LNCaP clone FGC (cell line): ENCODE data around the gene PTPRD.

Experiments used
- DNase-seq: peaks from one replicate; pipeline ENCODE4 v3.0.0-alpha.2; 2011; ENCODE audit warnings: low read depth
- H3K4me3 ChIP-seq: 2 replicates; pipeline ENCODE4 v1.5.1; 2011; ENCODE audit warnings: mild to moderate bottlenecking, low read depth, low read length, control low read depth
- TF ChIP-seq, protein P1 (sequence below): IDR thresholded peaks from 2 replicates; pipeline ENCODE4 v1.5.1; 2012; ENCODE audit warnings: mild to moderate bottlenecking; ENCODE audit not compliant: control insufficient read depth, insufficient read depth; ENCODE audit errors: extremely low read depth

Gene PTPRD

DNA sequence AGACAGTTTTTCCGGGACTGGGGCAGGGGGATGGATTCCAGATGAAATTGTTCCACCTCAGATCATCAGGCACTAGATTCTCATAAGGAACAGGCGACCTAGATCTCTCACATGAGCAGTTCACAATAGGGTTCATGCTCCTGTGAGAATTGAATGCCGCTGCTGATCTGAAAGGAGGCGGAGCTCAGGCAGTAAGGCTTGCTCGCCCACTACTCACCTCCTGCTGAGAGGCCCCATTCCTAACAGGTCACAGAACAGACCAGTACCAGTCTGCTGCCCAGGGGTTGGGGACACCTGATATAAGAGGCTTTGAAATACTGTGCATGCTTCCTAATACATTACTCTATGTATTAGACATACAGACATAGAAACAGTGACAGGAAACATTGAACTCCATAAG lies 41.1 kb downstream of the PTPRD start:
- DNase-seq, result no peak
- H3K4me3 ChIP-seq, result no peak overlapping the region
- TF ChIP-seq, protein P1, sequence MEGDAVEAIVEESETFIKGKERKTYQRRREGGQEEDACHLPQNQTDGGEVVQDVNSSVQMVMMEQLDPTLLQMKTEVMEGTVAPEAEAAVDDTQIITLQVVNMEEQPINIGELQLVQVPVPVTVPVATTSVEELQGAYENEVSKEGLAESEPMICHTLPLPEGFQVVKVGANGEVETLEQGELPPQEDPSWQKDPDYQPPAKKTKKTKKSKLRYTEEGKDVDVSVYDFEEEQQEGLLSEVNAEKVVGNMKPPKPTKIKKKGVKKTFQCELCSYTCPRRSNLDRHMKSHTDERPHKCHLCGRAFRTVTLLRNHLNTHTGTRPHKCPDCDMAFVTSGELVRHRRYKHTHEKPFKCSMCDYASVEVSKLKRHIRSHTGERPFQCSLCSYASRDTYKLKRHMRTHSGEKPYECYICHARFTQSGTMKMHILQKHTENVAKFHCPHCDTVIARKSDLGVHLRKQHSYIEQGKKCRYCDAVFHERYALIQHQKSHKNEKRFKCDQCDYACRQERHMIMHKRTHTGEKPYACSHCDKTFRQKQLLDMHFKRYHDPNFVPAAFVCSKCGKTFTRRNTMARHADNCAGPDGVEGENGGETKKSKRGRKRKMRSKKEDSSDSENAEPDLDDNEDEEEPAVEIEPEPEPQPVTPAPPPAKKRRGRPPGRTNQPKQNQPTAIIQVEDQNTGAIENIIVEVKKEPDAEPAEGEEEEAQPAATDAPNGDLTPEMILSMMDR, result no peak

DNA sequence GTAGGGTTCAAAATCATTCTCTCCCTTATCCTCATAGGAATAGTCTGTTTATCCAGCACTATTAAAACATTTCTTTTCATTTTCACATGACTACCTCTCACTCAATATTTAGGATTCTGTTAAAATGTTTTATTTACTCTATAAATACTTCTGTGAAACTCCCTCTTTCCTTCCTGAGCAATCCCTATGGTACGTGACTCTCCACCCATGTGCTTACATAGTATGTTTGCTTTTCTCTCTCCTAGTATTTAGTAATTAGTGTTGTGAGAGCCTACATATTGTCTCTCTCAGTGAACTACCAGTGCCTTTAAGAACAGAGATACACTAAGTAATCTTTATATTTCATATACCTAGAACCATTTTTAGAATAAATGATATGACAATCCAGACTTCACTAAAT lies 46.0 kb downstream of the PTPRD start:
- TF ChIP-seq, protein P1, result no peak
- no peak for DNase-seq
- no peak overlapping the region for H3K4me3 ChIP-seq

DNA sequence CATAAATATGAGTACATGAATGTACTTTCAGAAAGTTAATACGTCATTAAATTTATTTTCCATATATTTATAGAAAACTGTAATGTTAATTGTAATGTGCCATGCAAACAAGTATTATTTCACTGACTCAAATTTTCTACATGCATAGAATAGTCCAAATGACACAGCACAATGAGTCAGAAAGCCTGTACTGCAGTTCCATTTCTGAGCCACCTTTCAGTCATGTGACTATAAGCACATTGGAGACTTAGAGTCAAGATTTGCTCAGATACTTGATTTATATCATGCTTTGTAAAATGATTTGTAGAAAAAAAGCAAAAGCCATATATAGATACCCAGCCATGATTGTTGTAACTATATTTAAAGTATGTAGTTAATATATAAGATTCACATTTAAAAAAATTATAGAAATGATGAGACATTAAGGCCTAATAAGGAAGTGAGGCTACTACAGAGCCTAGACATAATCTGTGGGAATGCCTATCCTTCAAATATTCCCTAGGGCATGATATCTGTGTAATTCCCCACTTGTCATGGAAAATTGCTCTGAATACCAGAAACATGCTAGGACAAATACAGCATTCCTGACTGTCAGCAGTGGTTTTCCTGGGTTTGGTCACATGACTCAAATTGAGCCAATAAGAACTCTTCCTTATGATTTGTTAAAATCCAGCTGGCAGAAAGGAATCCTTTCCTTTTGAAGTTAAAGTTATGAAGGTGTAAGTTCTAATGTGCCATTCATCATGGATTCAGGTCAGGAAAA lies 50.0 kb downstream of the PTPRD start:
- no peak for DNase-seq
- TF ChIP-seq, protein P1, result no peak

DNA sequence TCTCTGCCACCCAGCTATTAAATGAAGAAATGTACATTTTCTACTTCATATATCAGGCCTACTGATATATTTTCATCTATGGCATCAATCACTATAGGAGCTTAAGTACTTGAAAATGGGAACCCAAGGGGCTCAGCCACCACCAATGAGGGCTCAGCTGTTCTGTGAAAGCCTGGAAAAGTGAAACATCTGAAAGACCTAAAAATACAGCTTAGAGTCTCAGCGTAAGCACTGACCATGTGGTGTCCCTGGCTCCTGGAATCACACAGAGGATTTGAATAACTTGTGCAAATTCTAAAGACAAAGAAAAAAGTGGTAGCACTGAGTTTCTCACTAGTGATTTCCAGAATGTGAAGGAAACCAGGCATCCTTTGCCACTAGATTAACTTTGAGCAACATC lies 64.5 kb downstream of the PTPRD start:
- no peak for DNase-seq
- TF ChIP-seq, protein P1, result no peak
- no peak overlapping the region for H3K4me3 ChIP-seq

More for the DNA sequence above, 50.0 kb downstream of the PTPRD start:
- H3K4me3 ChIP-seq, result no peak overlapping the region

DNA sequence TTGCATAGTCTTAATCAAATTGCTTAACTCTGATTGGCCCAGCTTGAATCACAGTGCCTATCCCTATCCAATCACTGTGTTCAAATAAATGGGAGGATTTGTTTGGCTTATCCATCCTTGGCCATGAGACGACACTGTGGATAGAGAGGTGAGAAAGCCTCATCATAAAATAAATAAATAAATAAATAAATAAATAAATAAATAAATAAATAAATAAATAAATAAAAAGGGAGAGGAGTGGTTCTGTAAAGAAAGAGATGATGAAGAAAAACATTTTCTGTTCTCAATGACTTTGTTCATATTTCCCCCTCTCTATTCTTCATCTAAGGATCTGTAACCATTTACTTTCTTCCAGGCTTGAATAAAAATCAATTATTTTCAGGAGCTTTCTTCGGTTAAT lies 74.7 kb downstream of the PTPRD start:
- TF ChIP-seq, protein P1, result no peak

DNA sequence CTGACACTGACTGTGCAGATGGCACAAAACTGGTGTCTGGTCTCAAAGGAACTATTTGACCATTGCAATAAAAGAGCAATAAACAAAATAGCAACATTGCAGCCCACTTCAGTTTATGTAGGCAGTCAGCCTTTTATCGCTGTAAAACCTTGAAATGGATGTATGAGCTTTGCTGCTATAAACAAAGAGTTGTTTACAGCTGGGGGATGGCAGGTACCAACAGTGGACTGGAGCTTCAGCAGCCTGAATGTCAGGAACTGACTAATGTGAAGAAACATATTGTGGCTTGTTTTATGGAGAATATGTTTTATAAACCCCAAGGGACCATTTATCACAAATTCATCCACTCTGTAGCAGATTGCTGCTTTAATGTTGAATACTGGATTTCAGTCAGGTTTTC lies 78.0 kb downstream of the PTPRD start:
- H3K4me3 ChIP-seq, result no peak overlapping the region
- TF ChIP-seq, protein P1, result no peak
- DNase-seq, result no peak

More for the DNA sequence above, 74.7 kb downstream of the PTPRD start:
- H3K4me3 ChIP-seq, result no peak overlapping the region
- no peak for DNase-seq

DNA sequence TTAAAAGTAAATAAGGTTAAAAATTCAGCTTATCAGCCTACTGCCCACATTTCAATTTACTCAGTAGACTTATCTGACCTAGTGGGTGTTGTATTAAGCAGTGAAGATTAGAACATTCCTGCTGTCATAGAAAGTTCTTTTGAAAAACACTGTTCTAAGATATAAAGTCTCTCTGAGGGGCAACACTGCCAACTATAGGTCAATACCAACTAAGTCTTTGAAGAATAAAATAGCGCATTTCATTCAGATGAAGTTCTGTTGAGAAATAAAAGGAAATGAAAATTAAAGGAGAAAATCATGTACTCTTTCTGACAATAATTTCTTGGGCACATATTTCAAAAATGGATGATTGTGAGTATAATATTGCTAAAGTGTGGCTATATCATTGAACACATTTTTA lies 86.8 kb downstream of the PTPRD start:
- no peak overlapping the region for H3K4me3 ChIP-seq
- DNase-seq, result no peak
- TF ChIP-seq, protein P1, result no peak
